H1 (cell line): ENCODE data around the gene PMFBP1.

Source experiments
- EGR1 ChIP-seq: IDR thresholded peaks from 2 replicates; pipeline ENCODE4 v1.6.1; 2011; ENCODE audit warnings: low read depth, low read length, borderline replicate concordance
- EZH2 ChIP-seq: fragments of 200-600 bp; sonication (generic); IDR thresholded peaks from 2 replicates; pipeline ENCODE4 v1.7.1; 2012; ENCODE audit warnings: low read depth, mild to moderate bottlenecking, moderate library complexity, low read length, inconsistent platforms; ENCODE audit not compliant: severe bottlenecking
- JUN ChIP-seq: IDR thresholded peaks from 2 replicates; pipeline ENCODE4 v1.6.1; 2011; ENCODE audit warnings: low read depth, mild to moderate bottlenecking, improper control_type of control experiment, low read length
- POLR2AphosphoS5 ChIP-seq: IDR thresholded peaks from 2 replicates; pipeline ENCODE4 v1.6.1; 2011; ENCODE audit warnings: low read depth, low read length
- RBBP5 ChIP-seq: IDR thresholded peaks from 2 replicates; pipeline ENCODE4 v1.7.1; 2012; ENCODE audit warnings: low read depth, mild to moderate bottlenecking, inconsistent platforms, low read length, moderate library complexity, borderline replicate concordance
- TAF1 ChIP-seq: IDR thresholded peaks from 2 replicates; pipeline ENCODE4 v1.6.1; 2011; ENCODE audit warnings: mild to moderate bottlenecking, low read depth, low read length
- TBP ChIP-seq: IDR thresholded peaks from 2 replicates; pipeline ENCODE4 v1.6.1; 2011; ENCODE audit warnings: low read depth, low read length, improper control_type of control experiment
- TCF12 ChIP-seq: IDR thresholded peaks from 2 replicates; pipeline ENCODE4 v1.6.1; 2011; ENCODE audit warnings: low read depth, mild to moderate bottlenecking, low read length
- TEAD4 ChIP-seq: IDR thresholded peaks from 2 replicates; pipeline ENCODE4 v1.6.1; 2012; ENCODE audit warnings: low read depth, low read length, inconsistent platforms, mixed read lengths
- ZNF274 ChIP-seq: IDR thresholded peaks from 2 replicates; pipeline ENCODE4 v1.7.0; 2012; ENCODE audit warnings: low read length, borderline replicate concordance; ENCODE audit errors: extremely low read depth
- TF ChIP-seq, protein P1 (sequence below), 3 experiments: IDR thresholded peaks; 1 replicate in 2 of 3; 2 replicates in 1 of 3; pipeline versions ENCODE4 v1.5.1 to v1.6.1; 2011; ENCODE audit warnings: low read length in 3 of 3, mild to moderate bottlenecking in 3 of 3, inconsistent platforms in 2 of 3, low read depth in 1 of 3, moderate library complexity in 1 of 3; ENCODE audit not compliant: insufficient read depth in 1 of 3; ENCODE audit errors: control extremely low read depth in 1 of 3
- TF ChIP-seq, protein P2 (sequence below): IDR thresholded peaks from 2 replicates; pipeline ENCODE4 v1.6.1; 2012; ENCODE audit warnings: inconsistent platforms

DNA sequence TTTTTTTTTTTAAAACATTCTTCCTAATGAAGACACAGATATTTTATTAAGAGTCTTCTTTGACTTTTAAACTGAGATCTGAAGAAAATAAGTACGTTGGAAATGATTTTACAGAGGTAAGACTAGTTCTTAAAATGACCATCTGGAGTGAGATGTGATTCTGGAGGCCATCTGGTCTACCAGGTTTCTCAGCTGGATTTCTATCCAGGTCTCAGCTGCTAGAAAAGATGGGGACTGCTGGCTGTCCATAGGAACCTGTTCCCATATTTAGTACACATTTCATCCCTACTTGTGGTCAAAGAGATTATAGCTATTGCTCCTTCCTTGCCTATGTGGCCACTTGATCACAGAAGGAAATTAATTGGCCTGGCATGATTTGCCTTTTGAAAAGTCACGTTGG, 12.2 kb downstream of the PMFBP1 start:
- TF ChIP-seq TEAD4 = no peak
- no peak for TF ChIP-seq JUN
- TF ChIP-seq TAF1 = no peak
- no peak for TF ChIP-seq ZNF274
- TF ChIP-seq EZH2 = no peak
- TF ChIP-seq, protein P1, sequence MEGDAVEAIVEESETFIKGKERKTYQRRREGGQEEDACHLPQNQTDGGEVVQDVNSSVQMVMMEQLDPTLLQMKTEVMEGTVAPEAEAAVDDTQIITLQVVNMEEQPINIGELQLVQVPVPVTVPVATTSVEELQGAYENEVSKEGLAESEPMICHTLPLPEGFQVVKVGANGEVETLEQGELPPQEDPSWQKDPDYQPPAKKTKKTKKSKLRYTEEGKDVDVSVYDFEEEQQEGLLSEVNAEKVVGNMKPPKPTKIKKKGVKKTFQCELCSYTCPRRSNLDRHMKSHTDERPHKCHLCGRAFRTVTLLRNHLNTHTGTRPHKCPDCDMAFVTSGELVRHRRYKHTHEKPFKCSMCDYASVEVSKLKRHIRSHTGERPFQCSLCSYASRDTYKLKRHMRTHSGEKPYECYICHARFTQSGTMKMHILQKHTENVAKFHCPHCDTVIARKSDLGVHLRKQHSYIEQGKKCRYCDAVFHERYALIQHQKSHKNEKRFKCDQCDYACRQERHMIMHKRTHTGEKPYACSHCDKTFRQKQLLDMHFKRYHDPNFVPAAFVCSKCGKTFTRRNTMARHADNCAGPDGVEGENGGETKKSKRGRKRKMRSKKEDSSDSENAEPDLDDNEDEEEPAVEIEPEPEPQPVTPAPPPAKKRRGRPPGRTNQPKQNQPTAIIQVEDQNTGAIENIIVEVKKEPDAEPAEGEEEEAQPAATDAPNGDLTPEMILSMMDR (IDR thresholded peaks at IDR 0.05; ENCODE audit: control extremely low read depth in 1 of 3, insufficient read depth in 1 of 3, low read depth in 1 of 3, low read length in 3 of 3) = no peak
- TF ChIP-seq TCF12 = no peak
- no peak for TF ChIP-seq POLR2AphosphoS5
- TF ChIP-seq, protein P2, sequence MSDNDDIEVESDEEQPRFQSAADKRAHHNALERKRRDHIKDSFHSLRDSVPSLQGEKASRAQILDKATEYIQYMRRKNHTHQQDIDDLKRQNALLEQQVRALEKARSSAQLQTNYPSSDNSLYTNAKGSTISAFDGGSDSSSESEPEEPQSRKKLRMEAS = no peak
- no peak for TF ChIP-seq EGR1
- no peak for TF ChIP-seq RBBP5
- TF ChIP-seq TBP = no peak
